ENCODE measurements around the gene MACROH2A1.

DNA sequence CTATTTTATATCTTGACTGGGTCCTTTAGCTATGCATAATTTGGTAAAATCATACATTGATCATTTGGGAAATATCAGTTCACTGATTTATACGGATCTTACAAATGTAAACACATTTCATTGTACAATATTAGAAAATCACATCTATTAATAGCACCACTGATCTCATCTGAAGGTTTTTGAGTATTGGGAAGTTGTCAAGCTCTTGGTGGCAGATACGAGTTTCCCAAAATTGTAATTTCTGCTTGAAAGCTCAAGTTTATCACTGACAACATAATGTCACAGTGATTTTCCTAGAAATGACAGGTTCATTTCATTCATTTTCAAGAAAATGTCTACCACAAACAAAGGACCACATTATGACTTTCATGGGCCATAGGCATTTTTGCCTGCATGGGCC, 3.0 kb upstream of the MACROH2A1 start:
- TF ChIP-seq MAFK (IDR thresholded peaks at IDR 0.05; ENCODE audit: low read depth, low read length) (no peak), MAZ (IDR thresholded peaks at IDR 0.05; ENCODE audit: borderline replicate concordance, low read depth, low read length) (no peak), MXI1 (IDR thresholded peaks at IDR 0.05; ENCODE audit: borderline replicate concordance, low read depth, low read length) (no peak), POLR2A (IDR thresholded peaks at IDR 0.05; ENCODE audit: low read depth, low read length) (no peak)
- TF ChIP-seq, protein P1, sequence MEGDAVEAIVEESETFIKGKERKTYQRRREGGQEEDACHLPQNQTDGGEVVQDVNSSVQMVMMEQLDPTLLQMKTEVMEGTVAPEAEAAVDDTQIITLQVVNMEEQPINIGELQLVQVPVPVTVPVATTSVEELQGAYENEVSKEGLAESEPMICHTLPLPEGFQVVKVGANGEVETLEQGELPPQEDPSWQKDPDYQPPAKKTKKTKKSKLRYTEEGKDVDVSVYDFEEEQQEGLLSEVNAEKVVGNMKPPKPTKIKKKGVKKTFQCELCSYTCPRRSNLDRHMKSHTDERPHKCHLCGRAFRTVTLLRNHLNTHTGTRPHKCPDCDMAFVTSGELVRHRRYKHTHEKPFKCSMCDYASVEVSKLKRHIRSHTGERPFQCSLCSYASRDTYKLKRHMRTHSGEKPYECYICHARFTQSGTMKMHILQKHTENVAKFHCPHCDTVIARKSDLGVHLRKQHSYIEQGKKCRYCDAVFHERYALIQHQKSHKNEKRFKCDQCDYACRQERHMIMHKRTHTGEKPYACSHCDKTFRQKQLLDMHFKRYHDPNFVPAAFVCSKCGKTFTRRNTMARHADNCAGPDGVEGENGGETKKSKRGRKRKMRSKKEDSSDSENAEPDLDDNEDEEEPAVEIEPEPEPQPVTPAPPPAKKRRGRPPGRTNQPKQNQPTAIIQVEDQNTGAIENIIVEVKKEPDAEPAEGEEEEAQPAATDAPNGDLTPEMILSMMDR (conservative IDR thresholded peaks at IDR 0.05; ENCODE audit: low read depth, low read length), result no peak

Measured in IMR-90 (cell line).